ENCODE results near the gene FLNA. TPM values are rescaled to one million over a fixed set of nuclear protein-coding genes. Genes with fewer than 3 reads are reported as not detected.

Gene FLNA
- total and polyA plus RNA-seq, 2 of the 13 experiments (the other 11 are each of a cell fraction or from before 2014, with no cell fraction given), result 83.4 to 174 TPM

DNA sequence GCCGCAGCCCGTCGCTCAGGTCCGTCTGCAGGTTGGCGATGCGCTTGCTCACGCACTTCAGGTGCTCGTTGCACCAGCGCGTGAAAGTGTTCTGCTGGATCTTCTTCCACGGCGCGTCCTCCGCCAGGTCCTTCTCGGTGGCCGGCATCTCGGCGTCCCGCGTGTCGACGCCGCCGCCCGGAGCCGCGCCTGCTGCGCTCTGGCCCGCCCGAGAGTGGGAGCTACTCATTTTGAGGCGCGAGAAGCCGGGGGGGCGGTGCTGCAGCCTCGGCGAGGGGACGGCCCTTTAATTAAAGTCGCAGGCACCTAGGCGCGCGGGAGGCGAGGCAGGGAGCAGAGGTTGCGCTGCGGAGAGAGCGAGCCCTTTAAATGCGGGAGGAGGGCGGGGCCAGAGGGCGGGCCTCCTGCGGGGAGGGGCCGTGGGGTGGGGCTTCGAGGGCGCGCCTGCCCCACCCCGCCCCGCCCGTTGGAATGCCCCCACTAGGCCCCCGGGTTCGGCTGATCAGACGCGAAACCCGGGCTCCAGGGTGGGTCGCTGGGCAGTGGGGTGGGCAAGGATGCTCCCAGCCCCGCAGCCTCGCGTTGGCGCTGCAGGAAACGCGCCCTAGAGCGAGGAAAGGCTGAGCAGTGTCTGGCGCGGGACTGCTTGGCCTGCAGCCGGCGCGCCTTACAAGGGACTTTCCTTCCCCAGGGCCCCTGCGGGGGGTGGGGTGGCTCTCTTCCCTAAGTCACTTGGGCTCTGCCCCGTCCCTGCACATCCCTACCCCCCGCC is 3.2 kb downstream of the FLNA start (continued):
- TF ChIP-seq IRX3 (CRISPR knock-in tag; IDR thresholded peaks at IDR 0.05; ENCODE audit: borderline replicate concordance, low read depth), result no peak
- TF ChIP-seq KDM1A (CRISPR knock-in tag; IDR thresholded peaks at IDR 0.05), result no peak
- TF ChIP-seq GATAD2A (CRISPR knock-in tag; IDR thresholded peaks at IDR 0.05), result peak; percentile 8; the same call in 1 of the 2 replicates
- peak; percentile 64 for TF ChIP-seq ARNT2 (CRISPR knock-in tag; IDR thresholded peaks at IDR 0.05; ENCODE audit: low read depth)
- peak; percentile 59 for TF ChIP-seq HNRNPLL (IDR thresholded peaks at IDR 0.05; ENCODE audit: low read depth, low read length, poor library complexity, severe bottlenecking)
- peak in 1 of 2 experiments; percentile 89; a peak in 2 of 4 replicates for TF ChIP-seq POLR2A (IDR thresholded peaks at IDR 0.05; ENCODE audit: insufficient read depth in 1 of 2, low read depth in 2 of 2, low read length in 2 of 2)
- no peak for TF ChIP-seq ZNF207 (IDR thresholded peaks at IDR 0.05; ENCODE audit: borderline replicate concordance)
- TF ChIP-seq SAP130 (CRISPR knock-in tag; IDR thresholded peaks at IDR 0.05; ENCODE audit: low read depth), result peak; percentile 91
- peak; percentile 93 for TF ChIP-seq SP4 (CRISPR knock-in tag; IDR thresholded peaks at IDR 0.05)
- no peak for TF ChIP-seq LCORL (IDR thresholded peaks at IDR 0.05)
- peak; percentile 55 for TF ChIP-seq LCORL (CRISPR knock-in tag; IDR thresholded peaks at IDR 0.05)
- TF ChIP-seq ZNF563 (CRISPR knock-in tag; IDR thresholded peaks at IDR 0.05), result 0 out of 2 replicates have a peak, but pooled peaks have one; percentile 26
- TF ChIP-seq, protein P1, sequence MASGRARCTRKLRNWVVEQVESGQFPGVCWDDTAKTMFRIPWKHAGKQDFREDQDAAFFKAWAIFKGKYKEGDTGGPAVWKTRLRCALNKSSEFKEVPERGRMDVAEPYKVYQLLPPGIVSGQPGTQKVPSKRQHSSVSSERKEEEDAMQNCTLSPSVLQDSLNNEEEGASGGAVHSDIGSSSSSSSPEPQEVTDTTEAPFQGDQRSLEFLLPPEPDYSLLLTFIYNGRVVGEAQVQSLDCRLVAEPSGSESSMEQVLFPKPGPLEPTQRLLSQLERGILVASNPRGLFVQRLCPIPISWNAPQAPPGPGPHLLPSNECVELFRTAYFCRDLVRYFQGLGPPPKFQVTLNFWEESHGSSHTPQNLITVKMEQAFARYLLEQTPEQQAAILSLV (CRISPR knock-in tag; IDR thresholded peaks at IDR 0.05; ENCODE audit: borderline replicate concordance), result peak; percentile 63; the same call in 1 of the 2 replicates
- peak; percentile 57; the same call in 1 of the 2 replicates for TF ChIP-seq ZNF749 (CRISPR knock-in tag; IDR thresholded peaks at IDR 0.05; ENCODE audit: borderline replicate concordance)
- TF ChIP-seq POLR2AphosphoS5 (IDR thresholded peaks at IDR 0.05; ENCODE audit: low read depth, low read length), result peak; percentile 70
- TF ChIP-seq, protein P2, sequence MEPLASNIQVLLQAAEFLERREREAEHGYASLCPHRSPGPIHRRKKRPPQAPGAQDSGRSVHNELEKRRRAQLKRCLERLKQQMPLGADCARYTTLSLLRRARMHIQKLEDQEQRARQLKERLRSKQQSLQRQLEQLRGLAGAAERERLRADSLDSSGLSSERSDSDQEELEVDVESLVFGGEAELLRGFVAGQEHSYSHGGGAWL (CRISPR knock-in tag; IDR thresholded peaks at IDR 0.05), result peak; percentile 50; the same call in 1 of the 2 replicates
- no peak for TF ChIP-seq CAMTA2 (CRISPR knock-in tag; IDR thresholded peaks at IDR 0.05; ENCODE audit: borderline replicate concordance)
- no peak for TF ChIP-seq ZNF468 (CRISPR knock-in tag; IDR thresholded peaks at IDR 0.05)
- no peak for TF ChIP-seq JARID2 (CRISPR knock-in tag; IDR thresholded peaks at IDR 0.05; ENCODE audit: insufficient replicate concordance)
- TF ChIP-seq, protein P3, sequence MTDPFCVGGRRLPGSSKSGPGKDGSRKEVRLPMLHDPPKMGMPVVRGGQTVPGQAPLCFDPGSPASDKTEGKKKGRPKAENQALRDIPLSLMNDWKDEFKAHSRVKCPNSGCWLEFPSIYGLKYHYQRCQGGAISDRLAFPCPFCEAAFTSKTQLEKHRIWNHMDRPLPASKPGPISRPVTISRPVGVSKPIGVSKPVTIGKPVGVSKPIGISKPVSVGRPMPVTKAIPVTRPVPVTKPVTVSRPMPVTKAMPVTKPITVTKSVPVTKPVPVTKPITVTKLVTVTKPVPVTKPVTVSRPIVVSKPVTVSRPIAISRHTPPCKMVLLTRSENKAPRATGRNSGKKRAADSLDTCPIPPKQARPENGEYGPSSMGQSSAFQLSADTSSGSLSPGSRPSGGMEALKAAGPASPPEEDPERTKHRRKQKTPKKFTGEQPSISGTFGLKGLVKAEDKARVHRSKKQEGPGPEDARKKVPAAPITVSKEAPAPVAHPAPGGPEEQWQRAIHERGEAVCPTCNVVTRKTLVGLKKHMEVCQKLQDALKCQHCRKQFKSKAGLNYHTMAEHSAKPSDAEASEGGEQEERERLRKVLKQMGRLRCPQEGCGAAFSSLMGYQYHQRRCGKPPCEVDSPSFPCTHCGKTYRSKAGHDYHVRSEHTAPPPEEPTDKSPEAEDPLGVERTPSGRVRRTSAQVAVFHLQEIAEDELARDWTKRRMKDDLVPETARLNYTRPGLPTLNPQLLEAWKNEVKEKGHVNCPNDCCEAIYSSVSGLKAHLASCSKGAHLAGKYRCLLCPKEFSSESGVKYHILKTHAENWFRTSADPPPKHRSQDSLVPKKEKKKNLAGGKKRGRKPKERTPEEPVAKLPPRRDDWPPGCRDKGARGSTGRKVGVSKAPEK (CRISPR knock-in tag; IDR thresholded peaks at IDR 0.05; ENCODE audit: borderline replicate concordance), result no peak
- 0 out of 2 replicates have a peak, but pooled peaks have one; percentile 55 for TF ChIP-seq ZNF598 (CRISPR knock-in tag; IDR thresholded peaks at IDR 0.05; ENCODE audit: borderline replicate concordance)
- TF ChIP-seq ZBTB39 (CRISPR knock-in tag; IDR thresholded peaks at IDR 0.05), result no peak
- peak; percentile 33; the same call in 1 of the 2 replicates for TF ChIP-seq ZNF747 (CRISPR knock-in tag; IDR thresholded peaks at IDR 0.05; ENCODE audit: borderline replicate concordance)
- TF ChIP-seq THAP11 (CRISPR knock-in tag; IDR thresholded peaks at IDR 0.05), result peak; percentile 60; the same call in 1 of the 2 replicates
- peak; percentile 72 for TF ChIP-seq ZNF274 (CRISPR knock-in tag; IDR thresholded peaks at IDR 0.05)

Measured in HepG2 (cell line).